Measurements from ENCODE around the gene OR7A5.
A peak's percentile ranks its signal among the peaks of the same experiment; 100 is the strongest.
"Not testable (repeated sequence)": the region's sequence is repeated elsewhere in the genome, so short reads cannot be mapped to it uniquely, and the experiment has no call there.

OR7A5 gene

GRCh38 chr19:14835011-14835410 lies at the start of gene OR7A5, which contains the start of gene OR7C1:
Gene OR7A5 (minus strand): TSS chr19:14835185. CDS start chr19:14828241, 6,944 bp downstream.
Gene OR7C1 (minus strand): TSS chr19:14835185. CDS start chr19:14800136, 35,049 bp downstream.
- no peak for DNase-seq

GRCh38 chr19:14871619-14872230 lies 36.7 kb upstream of the OR7A5 start:
- no peak for DNase-seq

GRCh38 chr19:14868497-14868896 lies 33.5 kb upstream of the OR7A5 start:
- DNase-seq: no peak

GRCh38 chr19:14848822-14849221 lies 13.8 kb upstream of the OR7A5 start, which contains the start of gene OR7A10:
Gene OR7A10 (minus strand): TSS chr19:14848922. CDS start chr19:14841877, 7,045 bp downstream.
- no peak for DNase-seq

- no peak for DNase-seq
Measured at GRCh38 chr19:14843578-14843977, 8.6 kb upstream of the OR7A5 start.

GRCh38 chr19:14843169-14843568 lies 8.2 kb upstream of the OR7A5 start:
- DNase-seq: no peak

- DNase-seq: no peak
Measured at GRCh38 chr19:14840206-14840605, 5.2 kb upstream of the OR7A5 start.

GRCh38 chr19:14837391-14837790 lies 2.4 kb upstream of the OR7A5 start:
- no peak for DNase-seq

- DNase-seq: no peak
Measured at GRCh38 chr19:14830702-14831101, 4.3 kb downstream of the OR7A5 start.

GRCh38 chr19:14826006-14826405 lies 9.0 kb downstream of the OR7A5 start:
- DNase-seq: no peak

- DNase-seq: no peak
Measured at GRCh38 chr19:14821937-14822336, 13.0 kb downstream of the OR7A5 start.

GRCh38 chr19:14818588-14818987 lies 16.4 kb downstream of the OR7A5 start:
- DNase-seq: no peak

GRCh38 chr19:14817052-14817451 lies 17.9 kb downstream of the OR7A5 start:
- DNase-seq: no peak

- no peak for DNase-seq
Measured at GRCh38 chr19:14814982-14815652, 19.9 kb downstream of the OR7A5 start.

- no peak for DNase-seq
Measured at GRCh38 chr19:14809272-14810057, 25.5 kb downstream of the OR7A5 start.

GRCh38 chr19:14804765-14805164 lies 30.2 kb downstream of the OR7A5 start:
- no peak for DNase-seq

- no peak for DNase-seq
Measured at GRCh38 chr19:14798760-14799159, 36.2 kb downstream of the OR7A5 start.

GRCh38 chr19:14796021-14796420 lies 39.0 kb downstream of the OR7A5 start:
- DNase-seq: no peak

GRCh38 chr19:14795078-14795721 lies 39.8 kb downstream of the OR7A5 start:
- DNase-seq: no peak

GRCh38 chr19:14792250-14792649 lies 42.7 kb downstream of the OR7A5 start:
- DNase-seq: not testable (repeated sequence)

GRCh38 chr19:14786421-14786851 lies 48.5 kb downstream of the OR7A5 start:
- peak; percentile 11 for DNase-seq

GRCh38 chr19:14785102-14785793 lies 49.7 kb downstream of the OR7A5 start:
- not testable (repeated sequence) for DNase-seq
